ENCODE measurements around the gene OFD1. TPM values are rescaled to one million over a fixed set of nuclear protein-coding genes. Genes with fewer than 3 reads are reported as not detected.

The OFD1 gene, protein sequence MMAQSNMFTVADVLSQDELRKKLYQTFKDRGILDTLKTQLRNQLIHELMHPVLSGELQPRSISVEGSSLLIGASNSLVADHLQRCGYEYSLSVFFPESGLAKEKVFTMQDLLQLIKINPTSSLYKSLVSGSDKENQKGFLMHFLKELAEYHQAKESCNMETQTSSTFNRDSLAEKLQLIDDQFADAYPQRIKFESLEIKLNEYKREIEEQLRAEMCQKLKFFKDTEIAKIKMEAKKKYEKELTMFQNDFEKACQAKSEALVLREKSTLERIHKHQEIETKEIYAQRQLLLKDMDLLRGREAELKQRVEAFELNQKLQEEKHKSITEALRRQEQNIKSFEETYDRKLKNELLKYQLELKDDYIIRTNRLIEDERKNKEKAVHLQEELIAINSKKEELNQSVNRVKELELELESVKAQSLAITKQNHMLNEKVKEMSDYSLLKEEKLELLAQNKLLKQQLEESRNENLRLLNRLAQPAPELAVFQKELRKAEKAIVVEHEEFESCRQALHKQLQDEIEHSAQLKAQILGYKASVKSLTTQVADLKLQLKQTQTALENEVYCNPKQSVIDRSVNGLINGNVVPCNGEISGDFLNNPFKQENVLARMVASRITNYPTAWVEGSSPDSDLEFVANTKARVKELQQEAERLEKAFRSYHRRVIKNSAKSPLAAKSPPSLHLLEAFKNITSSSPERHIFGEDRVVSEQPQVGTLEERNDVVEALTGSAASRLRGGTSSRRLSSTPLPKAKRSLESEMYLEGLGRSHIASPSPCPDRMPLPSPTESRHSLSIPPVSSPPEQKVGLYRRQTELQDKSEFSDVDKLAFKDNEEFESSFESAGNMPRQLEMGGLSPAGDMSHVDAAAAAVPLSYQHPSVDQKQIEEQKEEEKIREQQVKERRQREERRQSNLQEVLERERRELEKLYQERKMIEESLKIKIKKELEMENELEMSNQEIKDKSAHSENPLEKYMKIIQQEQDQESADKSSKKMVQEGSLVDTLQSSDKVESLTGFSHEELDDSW
- total RNA-seq (2022; extraction: Qiagen RNA extraction; ENCODE audit: low read depth) = 11.1 to 14.3 TPM (median 13.0 TPM) in 5 replicates

DNA sequence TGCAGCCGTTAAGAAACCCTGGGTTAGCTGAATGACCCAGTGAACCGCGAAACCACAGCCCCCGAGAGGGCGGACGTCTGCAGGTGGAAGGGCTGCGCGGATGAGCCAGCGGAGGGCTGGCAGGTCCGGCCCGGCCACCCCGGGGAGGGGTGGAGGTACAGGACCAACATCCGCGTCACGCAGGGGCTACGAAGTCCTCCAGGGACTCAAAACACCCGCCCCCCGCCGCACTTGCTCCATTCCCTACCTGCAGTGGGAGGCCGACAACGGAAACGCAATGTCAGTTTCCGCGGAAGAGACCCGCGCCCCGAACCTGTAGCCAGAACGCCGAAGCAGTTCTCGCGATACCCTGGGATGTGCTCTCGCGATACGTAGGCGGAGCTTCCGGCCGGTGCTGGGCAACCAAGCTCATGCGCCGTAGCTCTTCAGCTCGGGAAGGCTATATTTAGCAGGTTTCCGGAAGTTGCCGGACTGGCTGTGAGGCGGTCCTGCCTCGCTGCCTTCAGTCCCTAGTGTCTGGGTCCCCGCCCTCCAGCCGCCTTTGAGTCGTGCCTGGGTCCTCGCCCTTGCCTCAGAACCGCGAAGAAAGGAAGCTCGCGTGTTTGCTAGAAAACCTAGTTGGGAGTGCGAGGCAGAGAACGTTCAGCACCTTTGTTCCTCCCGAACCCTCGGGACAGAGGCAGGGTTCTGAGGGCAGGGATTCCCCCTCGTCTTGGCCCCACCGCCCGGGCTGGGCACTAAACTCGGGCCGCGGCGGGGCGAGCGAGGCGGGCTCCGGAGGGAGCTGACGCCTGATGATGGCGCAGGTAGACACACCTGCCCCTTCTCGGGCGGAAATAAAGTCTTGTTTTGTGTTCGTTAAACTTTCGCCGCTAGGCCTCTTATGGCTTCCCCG, at the start of gene OFD1, which contains the start of gene TRAPPC2:
OFD1 (plus strand) TSS at position 471 of the 895 bp plus-strand sequence; CDS start at position 795, 324 bp downstream.
TRAPPC2 (minus strand) TSS at position 343 of the 895 bp plus-strand sequence. CDS start 14,657 bp downstream, outside the sequence.

GRCh38 chrX:13688958-13689740, 45.4 kb upstream of the OFD1 start, which contains the start of gene RAB9A:
Gene RAB9A (plus strand): TSS chrX:13689128. CDS start chrX:13708747, 19,619 bp downstream.

DNA sequence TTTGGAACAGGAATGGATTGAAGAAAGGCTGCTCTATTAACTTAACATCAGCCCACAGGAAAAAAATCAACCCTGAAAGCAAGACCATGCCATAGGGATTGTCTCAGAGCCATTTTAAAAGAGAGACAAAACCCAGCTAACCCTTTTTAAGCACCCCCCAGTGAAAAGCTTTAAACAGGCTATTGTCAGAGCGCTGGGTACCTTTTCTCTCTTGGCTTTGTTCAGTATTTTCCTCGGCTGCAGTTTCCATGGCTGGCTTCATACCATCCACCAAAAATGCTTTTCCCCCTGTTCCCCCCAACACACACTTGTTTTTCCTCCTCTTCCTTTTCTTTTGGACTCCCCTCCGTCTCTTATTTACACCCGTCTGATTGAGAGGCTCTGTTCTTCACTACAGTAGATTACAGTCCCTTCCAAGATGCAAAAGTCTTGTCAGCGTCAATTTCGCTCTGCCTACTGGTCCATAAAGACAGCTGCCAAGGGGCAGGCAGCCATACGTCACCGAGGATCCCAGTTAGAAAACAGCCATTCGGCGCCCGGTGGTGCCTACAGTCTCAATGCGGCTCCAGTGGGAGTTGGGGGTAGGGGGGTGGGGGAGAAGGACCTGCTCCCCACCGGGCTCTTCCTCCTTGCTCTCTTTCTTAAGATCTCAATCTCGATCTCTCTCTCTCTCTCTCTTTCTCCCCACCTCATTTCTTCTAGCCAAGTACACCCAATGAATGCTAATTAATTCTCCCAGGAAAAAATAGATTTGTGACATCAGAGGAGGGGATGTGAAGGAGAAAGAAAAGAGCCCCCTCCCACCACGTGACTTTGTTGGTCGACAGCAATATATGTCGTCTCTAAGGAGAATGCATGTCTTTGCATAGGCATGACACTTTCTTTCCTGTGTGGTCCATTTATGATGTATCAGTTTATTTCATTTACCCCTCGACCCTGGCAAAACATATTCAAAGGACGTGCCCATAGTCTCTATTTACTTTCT, 82.4 kb downstream of the OFD1 start, which contains the start of gene GPM6B:
GPM6B (minus strand) TSS at position 451 of the 985 bp plus-strand sequence; CDS start at position 262, 189 bp downstream.

Other genes starting within 250 kb of the OFD1 start
- gene EGFL6, start 165.1 kb upstream of the OFD1 start, total RNA-seq (2022; extraction: Qiagen RNA extraction; ENCODE audit: low read depth) = not detected in 5 replicates
- gene TCEANC, start 81.6 kb upstream of the OFD1 start, total RNA-seq (2022; extraction: Qiagen RNA extraction; ENCODE audit: low read depth) = 0.53 to 0.80 TPM (median 0.73 TPM) in 5 replicates
- gene RAB9A, start 45.6 kb upstream of the OFD1 start, total RNA-seq (2022; extraction: Qiagen RNA extraction; ENCODE audit: low read depth) = 30.2 to 33.7 TPM (median 33.6 TPM) in 5 replicates
- 7.5 to 10.3 TPM (median 8.1 TPM) in 5 replicates for gene TRAPPC2, start 128 bp upstream of the OFD1 start, total RNA-seq (2022; extraction: Qiagen RNA extraction; ENCODE audit: low read depth)
- gene GPM6B, start 82.3 kb downstream of the OFD1 start, total RNA-seq (2022; extraction: Qiagen RNA extraction; ENCODE audit: low read depth) = 0.03 to 0.30 TPM in 2 of 5 replicates, not detected in the others

Measured in A549 treated with RU486 at 1 μM for 4 hours (cell line).